Amniotic stem cell (primary cell): ENCODE measurements around the gene GNAS-AS1.
A peak's percentile ranks its signal among the peaks of the same experiment; 100 is the strongest.
"Not testable (repeated sequence)": the region's sequence is repeated elsewhere in the genome, so short reads cannot be mapped to it uniquely, and the experiment has no call there.

Experiments
- DNase-seq: peaks from one replicate; lab custom pipeline; 2025; lab: John Stamatoyannopoulos, UW

Gene GNAS-AS1

GRCh38 chr20:58835231-58835630, 15.5 kb downstream of the GNAS-AS1 start:
- DNase-seq, result no peak

GRCh38 chr20:58833921-58834320, 16.8 kb downstream of the GNAS-AS1 start:
- no peak for DNase-seq

GRCh38 chr20:58832457-58832856, 18.2 kb downstream of the GNAS-AS1 start:
- DNase-seq, result no peak

- no peak for DNase-seq
Observed at GRCh38 chr20:58829531-58829941, 21.2 kb downstream of the GNAS-AS1 start.

- DNase-seq, result not testable (repeated sequence)
Observed at GRCh38 chr20:58828804-58829203, 21.9 kb downstream of the GNAS-AS1 start.

- no peak for DNase-seq
Observed at GRCh38 chr20:58828136-58828535, 22.6 kb downstream of the GNAS-AS1 start.

- no peak for DNase-seq
Observed at GRCh38 chr20:58826271-58826670, 24.4 kb downstream of the GNAS-AS1 start.

- DNase-seq, result no peak
Observed at GRCh38 chr20:58825450-58825849, 25.3 kb downstream of the GNAS-AS1 start.

- no peak for DNase-seq
Observed at GRCh38 chr20:58824843-58825242, 25.9 kb downstream of the GNAS-AS1 start.

GRCh38 chr20:58822748-58823730, 27.7 kb downstream of the GNAS-AS1 start:
- no peak for DNase-seq

GRCh38 chr20:58822149-58822548, 28.6 kb downstream of the GNAS-AS1 start:
- no peak for DNase-seq

- DNase-seq, result not testable (repeated sequence)
Observed at GRCh38 chr20:58820515-58820914, 30.2 kb downstream of the GNAS-AS1 start.

GRCh38 chr20:58819921-58820320, 30.8 kb downstream of the GNAS-AS1 start:
- no peak for DNase-seq

- peak; percentile 21 for DNase-seq
Observed at GRCh38 chr20:58818586-58819285, 32.0 kb downstream of the GNAS-AS1 start.

GRCh38 chr20:58817748-58818147, 33.0 kb downstream of the GNAS-AS1 start:
- DNase-seq, result no peak

GRCh38 chr20:58816957-58817651, 33.6 kb downstream of the GNAS-AS1 start:
- DNase-seq, result no peak

GRCh38 chr20:58816051-58816450, 34.7 kb downstream of the GNAS-AS1 start:
- no peak for DNase-seq

GRCh38 chr20:58815448-58815847, 35.3 kb downstream of the GNAS-AS1 start:
- DNase-seq, result no peak

GRCh38 chr20:58813369-58813768, 37.3 kb downstream of the GNAS-AS1 start:
- DNase-seq, result no peak

- no peak for DNase-seq
Observed at GRCh38 chr20:58811334-58811733, 39.4 kb downstream of the GNAS-AS1 start.

- DNase-seq, result no peak
Observed at GRCh38 chr20:58810879-58811250, 39.8 kb downstream of the GNAS-AS1 start.

GRCh38 chr20:58810116-58810878, 40.4 kb downstream of the GNAS-AS1 start:
- no peak for DNase-seq
